ENCODE data around the gene CORIN.

The CORIN gene

GRCh38 chr4:47788126-47788525 lies 49.7 kb downstream of the CORIN start:
- Histone ChIP-seq H3K79me2 (ENCODE audit: insufficient read depth, low read length) (no peaks in the 10 kb centered on the region), H3K9me3 (ENCODE audit: insufficient read depth, low read length) (no peaks in the 10 kb centered on the region), H3K4me3 (ENCODE audit: insufficient read depth, low read length, poor library complexity, severe bottlenecking) (no peak overlapping the region), H3K9ac (ENCODE audit: low read length) (no peak overlapping the region), H3F3A (ENCODE audit: insufficient read depth) (no peaks in the 10 kb centered on the region), H3K36me3 (ENCODE audit: low read length) (no peaks in the 10 kb centered on the region), H2AFZ (ENCODE audit: low read depth, low read length, severe bottlenecking) (no peak overlapping the region), H3K9me2 (replicated peaks; ENCODE audit: insufficient read depth, low read length) (no peaks in the 10 kb centered on the region), H4K20me1 (ENCODE audit: low read depth, low read length) (no peaks in the 10 kb centered on the region), H3K27me3 (ENCODE audit: low read length) (no peaks in the 10 kb centered on the region), H3K4me2 (ENCODE audit: low read depth, low read length, poor library complexity, severe bottlenecking) (no peak overlapping the region), H3K27ac (ENCODE audit: low read depth, low read length) (no peak overlapping the region)
- TF ChIP-seq, protein P1, sequence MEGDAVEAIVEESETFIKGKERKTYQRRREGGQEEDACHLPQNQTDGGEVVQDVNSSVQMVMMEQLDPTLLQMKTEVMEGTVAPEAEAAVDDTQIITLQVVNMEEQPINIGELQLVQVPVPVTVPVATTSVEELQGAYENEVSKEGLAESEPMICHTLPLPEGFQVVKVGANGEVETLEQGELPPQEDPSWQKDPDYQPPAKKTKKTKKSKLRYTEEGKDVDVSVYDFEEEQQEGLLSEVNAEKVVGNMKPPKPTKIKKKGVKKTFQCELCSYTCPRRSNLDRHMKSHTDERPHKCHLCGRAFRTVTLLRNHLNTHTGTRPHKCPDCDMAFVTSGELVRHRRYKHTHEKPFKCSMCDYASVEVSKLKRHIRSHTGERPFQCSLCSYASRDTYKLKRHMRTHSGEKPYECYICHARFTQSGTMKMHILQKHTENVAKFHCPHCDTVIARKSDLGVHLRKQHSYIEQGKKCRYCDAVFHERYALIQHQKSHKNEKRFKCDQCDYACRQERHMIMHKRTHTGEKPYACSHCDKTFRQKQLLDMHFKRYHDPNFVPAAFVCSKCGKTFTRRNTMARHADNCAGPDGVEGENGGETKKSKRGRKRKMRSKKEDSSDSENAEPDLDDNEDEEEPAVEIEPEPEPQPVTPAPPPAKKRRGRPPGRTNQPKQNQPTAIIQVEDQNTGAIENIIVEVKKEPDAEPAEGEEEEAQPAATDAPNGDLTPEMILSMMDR (IDR thresholded peaks at IDR 0.05; ENCODE audit: insufficient read depth, low read length, poor library complexity, severe bottlenecking), result no peak
- no peak for TF ChIP-seq EZH2phosphoT487 (conservative IDR thresholded peaks at IDR 0.05; ENCODE audit: low read length)

GRCh38 chr4:47786958-47787370 lies 50.9 kb downstream of the CORIN start:
- Histone ChIP-seq H3K27ac (ENCODE audit: low read depth, low read length) (no peak overlapping the region), H3K4me2 (ENCODE audit: low read depth, low read length, poor library complexity, severe bottlenecking) (no peak overlapping the region), H3K36me3 (ENCODE audit: low read length) (no peaks in the 10 kb centered on the region), H3F3A (ENCODE audit: insufficient read depth) (no peaks in the 10 kb centered on the region), H3K4me3 (ENCODE audit: insufficient read depth, low read length, poor library complexity, severe bottlenecking) (no peak overlapping the region), H4K20me1 (ENCODE audit: low read depth, low read length) (no peaks in the 10 kb centered on the region), H3K9ac (ENCODE audit: low read length) (no peak overlapping the region), H2AFZ (ENCODE audit: low read depth, low read length, severe bottlenecking) (no peak overlapping the region), H3K27me3 (ENCODE audit: low read length) (no peaks in the 10 kb centered on the region), H3K9me3 (ENCODE audit: insufficient read depth, low read length) (no peaks in the 10 kb centered on the region), H3K9me2 (replicated peaks; ENCODE audit: insufficient read depth, low read length) (no peaks in the 10 kb centered on the region), H3K79me2 (ENCODE audit: insufficient read depth, low read length) (no peaks in the 10 kb centered on the region)
- TF ChIP-seq, protein P1 (IDR thresholded peaks at IDR 0.05; ENCODE audit: insufficient read depth, low read length, poor library complexity, severe bottlenecking), result no peak
- TF ChIP-seq EZH2phosphoT487 (conservative IDR thresholded peaks at IDR 0.05; ENCODE audit: low read length), result no peak

DNA sequence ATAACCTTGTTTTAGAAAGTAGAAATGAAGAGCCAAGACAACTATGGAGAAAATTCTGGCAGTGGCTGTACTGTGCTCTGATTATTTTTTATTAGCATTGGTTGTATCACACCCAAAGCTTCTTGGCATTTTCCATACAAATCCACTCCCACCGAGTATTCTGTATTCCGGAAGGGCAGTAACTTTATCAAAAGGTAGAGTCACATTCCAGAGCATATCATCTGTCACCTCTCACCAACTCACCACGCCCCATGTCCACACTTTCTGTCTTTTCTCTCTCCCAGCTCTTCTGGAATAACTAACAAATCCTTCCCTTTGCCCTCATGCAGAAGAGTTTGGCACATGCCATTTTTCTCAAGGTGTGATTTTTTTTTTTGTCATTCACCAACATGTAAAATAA lies 52.7 kb downstream of the CORIN start:
- no peak overlapping the region for H3K4me3 ChIP-seq (ENCODE audit: insufficient read depth, low read length, poor library complexity, severe bottlenecking)
- H3K27ac ChIP-seq (ENCODE audit: low read depth, low read length), result no peak overlapping the region
- no peaks in the 10 kb centered on the region for H3K27me3 ChIP-seq (ENCODE audit: low read length)
- H3K4me2 ChIP-seq (ENCODE audit: low read depth, low read length, poor library complexity, severe bottlenecking), result no peak overlapping the region
- H3K9me3 ChIP-seq (ENCODE audit: insufficient read depth, low read length), result no peaks in the 10 kb centered on the region
- TF ChIP-seq, protein P1 (IDR thresholded peaks at IDR 0.05; ENCODE audit: insufficient read depth, low read length, poor library complexity, severe bottlenecking), result no peak
- TF ChIP-seq EZH2phosphoT487 (conservative IDR thresholded peaks at IDR 0.05; ENCODE audit: low read length), result no peak
- no peaks in the 10 kb centered on the region for H4K20me1 ChIP-seq (ENCODE audit: low read depth, low read length)
- no peaks in the 10 kb centered on the region for H3K36me3 ChIP-seq (ENCODE audit: low read length)
- H3K9ac ChIP-seq (ENCODE audit: low read length), result no peak overlapping the region
- no peaks in the 10 kb centered on the region for H3K79me2 ChIP-seq (ENCODE audit: insufficient read depth, low read length)
- H3K9me2 ChIP-seq (replicated peaks; ENCODE audit: insufficient read depth, low read length), result no peaks in the 10 kb centered on the region
- H3F3A ChIP-seq (ENCODE audit: insufficient read depth), result no peaks in the 10 kb centered on the region
- H2AFZ ChIP-seq (ENCODE audit: low read depth, low read length, severe bottlenecking), result no peak overlapping the region
